Osteocyte (in vitro differentiated cells): ENCODE data around the gene RAPGEF2. TPM values are rescaled to one million over a fixed set of nuclear protein-coding genes. Genes with fewer than 3 reads are reported as not detected.
"Not testable (repeated sequence)": the region's sequence is repeated elsewhere in the genome, so short reads cannot be mapped to it uniquely, and the experiment has no call there.

Source experiments
- DNase-seq: peaks from one replicate; pipeline ENCODE4 v3.0.0; 2021; ENCODE audit warnings: mixed read lengths; ENCODE audit not compliant: unreplicated experiment; ENCODE audit errors: extremely low spot score
- H3K27ac Mint-ChIP-seq: one replicate; pipeline ENCODE4 v1.8.0; 2021; ENCODE audit warnings: mild to moderate bottlenecking, mixed read lengths; ENCODE audit not compliant: unreplicated experiment
- H3K27me3 Mint-ChIP-seq: one replicate; pipeline ENCODE4 v1.8.0; 2021; ENCODE audit warnings: mixed read lengths; ENCODE audit not compliant: unreplicated experiment
- H3K36me3 Mint-ChIP-seq: one replicate; pipeline ENCODE4 v1.8.0; 2021; ENCODE audit warnings: mixed read lengths; ENCODE audit not compliant: unreplicated experiment
- H3K4me1 Mint-ChIP-seq: one replicate; pipeline ENCODE4 v1.8.0; 2021; ENCODE audit warnings: mixed read lengths; ENCODE audit not compliant: unreplicated experiment
- H3K4me3 Mint-ChIP-seq: one replicate; pipeline ENCODE4 v1.8.0; 2021; ENCODE audit warnings: mild to moderate bottlenecking, moderate library complexity, mixed read lengths; ENCODE audit not compliant: unreplicated experiment
- H3K9me3 Mint-ChIP-seq: one replicate; pipeline ENCODE4 v1.8.0; 2021; ENCODE audit warnings: mixed read lengths; ENCODE audit not compliant: unreplicated experiment
- total RNA-seq: library from RNA; stranded (reverse); gene quantifications from 2 replicates; pipeline ENCODE4 v1.2.1, GENCODE V29; 2021
- TF ChIP-seq, protein P1 (sequence below): fragments of 200-600 bp; sonication (generic); IDR thresholded peaks from 2 replicates; pipeline ENCODE4 v1.5.0; 2021; ENCODE audit warnings: antibody characterized with exemption, mild to moderate bottlenecking, moderate library complexity

Gene RAPGEF2
- total RNA-seq, 1 donor from 2014 or later, result 22.7 TPM

GRCh38 chr4:159158083-159158617 lies 55.3 kb downstream of the RAPGEF2 start:
- DNase-seq, result no peak
- Mint-ChIP-seq H3K4me3 (no peak overlapping the region), H3K27ac (no peak overlapping the region), H3K9me3 (no peaks in the 10 kb centered on the region), H3K4me1 (peaks cover 15% of the 10 kb centered on the region), H3K27me3 (no peaks in the 10 kb centered on the region), H3K36me3 (no peaks in the 10 kb centered on the region)
- TF ChIP-seq, protein P1, sequence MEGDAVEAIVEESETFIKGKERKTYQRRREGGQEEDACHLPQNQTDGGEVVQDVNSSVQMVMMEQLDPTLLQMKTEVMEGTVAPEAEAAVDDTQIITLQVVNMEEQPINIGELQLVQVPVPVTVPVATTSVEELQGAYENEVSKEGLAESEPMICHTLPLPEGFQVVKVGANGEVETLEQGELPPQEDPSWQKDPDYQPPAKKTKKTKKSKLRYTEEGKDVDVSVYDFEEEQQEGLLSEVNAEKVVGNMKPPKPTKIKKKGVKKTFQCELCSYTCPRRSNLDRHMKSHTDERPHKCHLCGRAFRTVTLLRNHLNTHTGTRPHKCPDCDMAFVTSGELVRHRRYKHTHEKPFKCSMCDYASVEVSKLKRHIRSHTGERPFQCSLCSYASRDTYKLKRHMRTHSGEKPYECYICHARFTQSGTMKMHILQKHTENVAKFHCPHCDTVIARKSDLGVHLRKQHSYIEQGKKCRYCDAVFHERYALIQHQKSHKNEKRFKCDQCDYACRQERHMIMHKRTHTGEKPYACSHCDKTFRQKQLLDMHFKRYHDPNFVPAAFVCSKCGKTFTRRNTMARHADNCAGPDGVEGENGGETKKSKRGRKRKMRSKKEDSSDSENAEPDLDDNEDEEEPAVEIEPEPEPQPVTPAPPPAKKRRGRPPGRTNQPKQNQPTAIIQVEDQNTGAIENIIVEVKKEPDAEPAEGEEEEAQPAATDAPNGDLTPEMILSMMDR, result no peak

DNA sequence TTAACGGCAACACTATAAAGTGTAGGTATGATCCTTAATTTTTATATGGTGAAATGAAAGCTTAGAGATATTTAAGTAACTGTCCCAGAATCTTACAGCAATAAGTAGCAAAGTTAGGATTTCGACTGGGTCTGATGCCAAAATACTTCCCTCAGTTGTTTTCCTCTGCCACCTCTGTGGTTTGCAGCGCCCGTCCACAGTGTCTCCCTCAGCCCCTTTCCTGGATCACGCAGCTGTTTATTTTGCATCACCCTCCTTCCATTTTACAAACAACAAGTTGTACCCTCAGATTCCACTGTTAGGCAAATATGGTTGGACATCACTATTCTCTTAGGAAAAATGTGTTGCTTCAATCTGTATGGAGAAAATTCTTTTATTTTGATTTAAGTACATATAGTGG lies 56.1 kb downstream of the RAPGEF2 start:
- Mint-ChIP-seq H3K4me1 (peaks cover 19% of the 10 kb centered on the region), H3K9me3 (no peaks in the 10 kb centered on the region), H3K36me3 (no peaks in the 10 kb centered on the region), H3K4me3 (no peak overlapping the region), H3K27ac (no peak overlapping the region), H3K27me3 (no peaks in the 10 kb centered on the region)
- DNase-seq, result no peak
- TF ChIP-seq, protein P1, result no peak

DNA sequence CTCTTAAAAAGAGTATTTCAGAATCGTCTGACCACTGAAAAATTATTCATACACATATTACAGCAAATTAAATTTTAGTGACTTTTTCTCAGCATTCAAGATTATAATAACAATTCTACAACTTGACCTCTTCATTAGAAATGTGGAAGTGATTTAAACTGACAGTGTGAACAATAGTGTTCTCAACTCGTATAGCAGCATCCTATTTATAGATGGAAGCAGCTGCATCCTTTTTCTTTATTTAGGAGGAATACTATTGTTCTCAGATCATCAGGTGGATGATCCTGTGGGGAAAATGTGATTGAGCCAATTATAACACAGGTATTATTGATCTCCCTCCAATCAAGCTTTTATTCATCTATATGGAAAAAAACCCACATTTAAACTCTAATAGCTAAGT lies 56.7 kb downstream of the RAPGEF2 start:
- Mint-ChIP-seq H3K27me3 (no peaks in the 10 kb centered on the region), H3K27ac (no peak overlapping the region), H3K9me3 (no peaks in the 10 kb centered on the region), H3K4me1 (peaks cover 22% of the 10 kb centered on the region), H3K36me3 (no peaks in the 10 kb centered on the region), H3K4me3 (no peak overlapping the region)
- DNase-seq, result no peak
- TF ChIP-seq, protein P1, result no peak

GRCh38 chr4:159160242-159160641 lies 57.4 kb downstream of the RAPGEF2 start:
- H3K9me3 Mint-ChIP-seq, result no peaks in the 10 kb centered on the region
- TF ChIP-seq, protein P1, result no peak
- no peaks in the 10 kb centered on the region for H3K27me3 Mint-ChIP-seq
- DNase-seq, result no peak
- H3K4me3 Mint-ChIP-seq, result no peak overlapping the region
- H3K27ac Mint-ChIP-seq, result no peak overlapping the region
- H3K4me1 Mint-ChIP-seq, result peaks cover 28% of the 10 kb centered on the region
- H3K36me3 Mint-ChIP-seq, result no peaks in the 10 kb centered on the region

- H3K9me3 Mint-ChIP-seq, H3K27me3 Mint-ChIP-seq, H3K27ac Mint-ChIP-seq, H3K4me3 Mint-ChIP-seq, DNase-seq, H3K36me3 Mint-ChIP-seq: not testable (repeated sequence)
- peaks cover 33% of the 10 kb centered on the region for H3K4me1 Mint-ChIP-seq
Observed at GRCh38 chr4:159161436-159161835, 58.6 kb downstream of the RAPGEF2 start.

DNA sequence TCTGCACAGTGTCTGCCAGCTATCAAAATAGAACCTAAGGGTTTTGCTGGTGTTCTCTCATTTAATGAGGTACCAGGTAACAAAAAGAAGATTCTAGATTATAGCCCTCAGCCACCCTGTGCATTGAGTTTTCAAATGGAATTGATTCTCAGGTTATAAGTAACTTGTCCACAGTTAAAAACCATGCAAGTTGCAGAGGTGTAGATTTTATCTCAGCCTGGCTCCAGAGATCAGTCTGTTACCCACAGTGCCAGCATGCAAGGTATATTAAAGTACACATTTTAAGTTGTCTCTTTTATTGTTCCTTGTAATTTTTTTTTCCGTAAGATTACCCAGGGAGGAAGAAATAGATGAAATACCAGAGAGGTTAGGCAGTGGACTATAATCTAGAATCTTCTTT lies 59.7 kb downstream of the RAPGEF2 start:
- no peak for DNase-seq
- Mint-ChIP-seq H3K4me3 (no peak overlapping the region), H3K27ac (no peak overlapping the region), H3K4me1 (peaks cover 39% of the 10 kb centered on the region), H3K36me3 (no peaks in the 10 kb centered on the region), H3K9me3 (no peaks in the 10 kb centered on the region), H3K27me3 (no peaks in the 10 kb centered on the region)
- TF ChIP-seq, protein P1, result no peak
